Kidney capillary endothelial cell (primary cell): ENCODE data around the gene TACC2.
"Not testable (repeated sequence)": the region's sequence is repeated elsewhere in the genome, so short reads cannot be mapped to it uniquely, and the experiment has no call there.

Experiments used
- DNase-seq: peaks from one replicate; pipeline ENCODE4 v3.0.0-alpha.2; 2018; ENCODE audit warnings: low spot score

TACC2 gene

DNA sequence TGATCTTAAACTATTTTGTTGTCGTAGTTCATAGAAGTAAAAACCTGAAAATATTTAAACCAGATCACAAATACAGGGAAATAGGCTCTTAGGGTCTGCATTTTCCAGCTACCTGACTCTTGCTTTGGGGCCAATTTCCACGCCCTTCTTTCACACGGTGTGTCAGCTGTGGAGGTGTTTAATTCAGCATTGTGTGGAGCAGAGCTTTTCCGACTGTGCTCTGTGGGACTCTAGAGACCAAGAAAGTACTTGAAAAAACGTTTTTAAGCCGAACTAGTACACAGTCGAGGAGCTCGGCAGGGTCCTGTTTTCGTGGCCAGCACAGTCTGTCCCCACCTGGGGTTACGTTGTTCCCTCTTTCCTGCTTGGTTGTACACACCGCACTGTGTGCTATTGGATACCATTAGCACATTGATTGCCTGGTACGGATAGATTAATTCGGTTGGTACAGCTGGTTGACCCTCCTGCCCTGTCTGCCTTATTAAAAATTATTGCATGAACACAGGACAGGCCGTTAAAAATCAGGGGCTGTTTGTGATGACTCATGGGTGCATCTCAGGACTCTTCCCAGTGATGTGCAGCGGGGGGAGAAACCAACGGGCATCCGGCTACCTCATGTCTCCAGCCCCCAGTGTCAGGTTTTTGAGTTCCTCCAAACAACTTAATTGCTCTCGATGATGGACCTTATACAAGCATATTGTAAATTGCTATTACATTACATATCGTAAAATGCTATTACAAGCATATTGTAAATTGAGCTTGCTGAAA is 201.4 kb downstream of the TACC2 start:
- DNase-seq, result no peak

DNA sequence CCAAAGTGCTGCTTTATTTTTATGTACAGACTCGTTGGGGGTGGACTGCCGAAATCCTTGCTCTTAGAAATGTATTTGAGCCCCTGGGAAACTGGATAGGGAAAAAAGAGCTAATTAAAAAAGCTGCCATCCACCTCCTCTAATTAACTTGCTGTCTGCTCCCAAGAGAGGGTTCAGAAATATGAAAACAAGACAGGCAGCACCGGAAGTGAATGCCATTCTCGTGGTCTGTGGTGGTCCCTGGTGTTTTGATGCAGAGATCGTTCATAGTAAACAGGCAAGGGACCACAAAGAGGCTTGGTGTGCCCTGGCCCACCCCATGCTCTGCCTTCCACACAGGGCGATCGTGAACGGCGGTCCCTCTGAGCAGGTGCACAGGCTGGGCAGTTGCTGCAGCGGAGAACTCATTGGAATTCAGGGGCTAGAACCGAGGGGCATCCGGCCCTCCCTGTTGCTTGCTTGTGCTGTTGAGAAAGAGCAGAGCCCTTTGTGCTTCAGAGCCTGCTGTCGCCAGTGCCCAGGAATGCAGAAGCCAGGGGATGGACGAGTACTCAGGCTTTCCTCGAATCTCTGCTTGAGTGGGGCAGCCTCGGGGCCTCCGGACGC is 203.1 kb downstream of the TACC2 start:
- no peak for DNase-seq

DNA sequence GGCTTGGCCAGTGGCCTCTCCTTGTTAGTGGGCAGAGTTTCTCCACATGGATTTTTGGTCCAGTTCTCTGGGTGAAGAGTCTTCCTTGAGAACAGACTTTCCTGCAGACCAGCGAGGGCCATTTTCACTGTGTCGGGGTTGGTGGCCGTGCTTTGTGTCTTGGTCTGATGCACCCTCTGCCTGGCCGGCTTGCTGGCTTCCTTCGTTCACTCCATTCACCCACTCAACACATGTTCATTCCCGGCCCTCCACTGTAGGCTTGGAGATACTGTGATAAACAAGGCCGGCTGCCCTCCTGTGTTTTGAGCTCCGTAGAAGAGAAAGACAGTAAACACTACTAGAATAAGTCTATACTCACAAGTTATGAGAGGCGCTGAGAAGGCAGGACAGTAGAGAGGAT is 205.3 kb downstream of the TACC2 start:
- no peak for DNase-seq

DNA sequence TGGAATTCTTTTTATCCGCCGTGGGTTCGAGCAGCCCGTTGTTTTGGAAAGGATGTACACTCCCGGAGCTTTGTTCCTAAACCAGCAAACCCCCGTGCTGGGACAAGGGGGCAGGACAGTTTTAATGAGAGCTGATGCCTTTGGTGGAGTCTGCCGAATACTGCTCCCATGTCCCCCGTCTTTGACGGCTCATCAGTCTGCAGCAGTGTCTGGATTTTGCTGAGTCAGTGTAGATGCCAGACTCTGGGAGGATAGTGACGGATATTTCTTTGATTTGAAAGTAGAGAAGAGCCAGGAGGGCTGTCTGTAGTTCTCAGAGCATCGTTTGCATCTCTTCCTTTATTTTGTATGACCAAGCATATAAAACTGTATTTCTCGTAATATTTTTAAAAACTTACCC is 207.3 kb downstream of the TACC2 start:
- DNase-seq, result no peak

DNA sequence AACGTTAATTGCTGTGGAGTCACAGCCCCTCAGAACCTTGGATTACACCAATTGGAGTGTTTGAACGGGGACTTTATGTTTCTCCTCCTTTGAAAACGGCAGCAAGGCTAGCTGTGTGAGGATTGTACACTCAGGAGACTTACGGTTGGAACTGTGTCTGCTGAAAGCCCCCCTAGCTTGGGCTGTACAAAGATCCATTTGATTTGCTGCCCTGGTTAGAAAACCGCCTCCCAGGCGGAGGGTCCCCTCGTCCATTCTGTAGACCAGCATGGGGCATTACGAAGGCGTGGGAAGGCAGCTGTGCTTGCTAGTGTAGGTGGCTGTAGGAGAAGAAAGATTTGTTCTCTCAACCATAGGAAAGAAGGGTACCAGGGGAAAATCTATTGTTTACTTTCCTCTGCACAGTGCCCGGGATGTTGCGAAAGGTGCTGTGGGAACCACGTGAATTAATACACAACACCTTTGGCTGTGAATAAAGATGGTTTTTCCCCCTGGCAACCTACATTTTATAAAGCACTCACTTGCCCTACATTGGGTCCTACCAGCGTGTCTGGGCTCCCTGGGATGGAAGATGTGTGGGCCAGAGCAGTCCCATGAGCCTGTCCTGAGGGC is 208.8 kb downstream of the TACC2 start:
- no peak for DNase-seq

DNA sequence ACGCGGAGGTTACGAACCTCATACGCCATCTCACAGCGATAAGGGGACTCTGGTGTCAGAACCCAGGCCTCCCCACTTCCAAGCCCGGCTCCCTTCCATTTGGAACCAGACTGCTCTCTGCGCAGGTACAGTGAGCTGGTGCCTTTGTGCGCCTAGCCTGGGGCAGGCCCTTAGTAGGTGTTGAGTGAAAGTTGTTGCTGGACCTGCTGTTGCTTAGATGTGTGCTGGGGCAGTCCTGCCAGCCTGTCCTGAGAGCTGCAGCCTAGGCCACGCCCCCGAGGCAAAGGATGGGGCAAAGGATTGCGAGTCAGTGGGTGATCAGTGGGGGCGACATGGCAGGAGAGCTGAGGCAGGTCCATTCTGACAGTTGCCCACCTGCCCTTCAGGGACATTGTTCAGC is 209.7 kb downstream of the TACC2 start:
- no peak for DNase-seq

DNA sequence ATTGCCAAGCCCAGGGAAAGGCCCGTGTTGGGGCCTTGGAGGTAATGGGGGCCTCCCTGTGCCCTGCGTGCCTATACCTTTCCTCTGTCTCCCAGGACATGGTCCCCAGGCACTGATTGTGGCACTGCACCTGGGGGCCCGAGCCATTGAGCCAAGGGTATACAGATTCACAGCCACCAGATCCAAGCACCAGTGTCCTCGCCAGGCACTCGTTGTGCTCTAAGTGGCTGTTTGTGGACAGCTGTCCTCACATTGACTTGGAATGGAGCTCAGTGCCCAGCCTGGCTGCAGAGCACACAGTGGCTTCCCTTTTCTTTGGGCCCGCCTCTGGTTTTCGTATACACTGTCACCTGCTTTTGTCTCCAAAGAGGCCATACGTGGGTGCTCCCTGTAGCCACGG is 210.1 kb downstream of the TACC2 start:
- no peak for DNase-seq

DNA sequence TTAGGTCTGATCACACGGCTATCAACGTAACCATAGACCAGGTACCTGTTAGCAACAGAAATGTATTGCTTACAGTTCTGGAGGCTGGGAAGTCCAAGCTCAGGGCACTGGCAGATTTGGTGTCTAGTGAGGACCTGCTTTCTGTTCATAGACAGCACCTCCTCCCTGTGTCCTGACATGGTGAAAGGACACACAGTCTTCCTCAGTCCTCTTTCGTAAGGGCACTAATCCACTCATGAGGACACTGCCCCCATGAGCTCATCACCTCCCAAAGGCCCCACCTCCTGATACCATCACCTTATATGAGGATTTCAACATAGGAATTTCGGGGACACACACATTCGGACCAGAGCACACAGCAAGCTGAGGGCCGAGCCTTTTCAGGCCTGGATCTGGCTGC is 210.7 kb downstream of the TACC2 start:
- no peak for DNase-seq

DNA sequence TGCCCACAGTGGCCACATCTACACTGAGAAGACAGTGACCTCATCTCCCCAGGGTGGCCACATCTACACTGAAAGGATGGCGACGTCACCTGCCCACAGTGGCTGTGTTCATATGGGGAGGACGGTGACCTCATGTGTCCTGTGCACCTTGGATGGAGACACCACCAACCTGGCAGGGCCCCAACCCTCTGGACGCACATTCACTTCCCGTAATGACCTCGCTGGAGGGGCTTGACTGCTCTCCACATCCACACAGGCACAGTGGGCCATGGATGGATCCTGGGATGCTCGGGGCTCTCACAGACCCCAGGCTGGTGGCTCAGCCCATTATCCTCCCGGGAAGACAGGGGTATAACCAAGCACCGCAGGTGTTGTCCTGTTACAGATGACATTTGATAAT is 212.4 kb downstream of the TACC2 start:
- no peak for DNase-seq

DNA sequence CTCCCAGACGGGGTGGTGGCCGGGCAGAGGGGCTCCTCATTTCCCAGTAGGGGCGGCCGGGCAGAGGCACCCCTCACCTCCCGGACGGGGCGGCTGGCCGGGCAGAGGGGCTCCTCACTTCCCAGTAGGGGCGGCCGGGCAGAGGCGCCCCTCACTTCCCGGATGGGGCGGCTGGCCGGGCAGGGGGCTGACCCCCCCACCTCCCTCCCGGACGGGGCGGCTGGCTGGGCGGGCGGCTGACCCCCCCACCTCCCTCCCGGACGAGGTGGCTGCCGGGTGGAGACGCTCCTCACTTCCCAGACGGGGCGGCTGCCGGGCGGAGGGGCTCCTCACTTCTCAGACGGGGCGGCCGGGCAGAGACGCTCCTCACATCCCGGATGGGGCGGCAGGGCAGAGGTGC is 214.2 kb downstream of the TACC2 start:
- DNase-seq, result not testable (repeated sequence)

DNA sequence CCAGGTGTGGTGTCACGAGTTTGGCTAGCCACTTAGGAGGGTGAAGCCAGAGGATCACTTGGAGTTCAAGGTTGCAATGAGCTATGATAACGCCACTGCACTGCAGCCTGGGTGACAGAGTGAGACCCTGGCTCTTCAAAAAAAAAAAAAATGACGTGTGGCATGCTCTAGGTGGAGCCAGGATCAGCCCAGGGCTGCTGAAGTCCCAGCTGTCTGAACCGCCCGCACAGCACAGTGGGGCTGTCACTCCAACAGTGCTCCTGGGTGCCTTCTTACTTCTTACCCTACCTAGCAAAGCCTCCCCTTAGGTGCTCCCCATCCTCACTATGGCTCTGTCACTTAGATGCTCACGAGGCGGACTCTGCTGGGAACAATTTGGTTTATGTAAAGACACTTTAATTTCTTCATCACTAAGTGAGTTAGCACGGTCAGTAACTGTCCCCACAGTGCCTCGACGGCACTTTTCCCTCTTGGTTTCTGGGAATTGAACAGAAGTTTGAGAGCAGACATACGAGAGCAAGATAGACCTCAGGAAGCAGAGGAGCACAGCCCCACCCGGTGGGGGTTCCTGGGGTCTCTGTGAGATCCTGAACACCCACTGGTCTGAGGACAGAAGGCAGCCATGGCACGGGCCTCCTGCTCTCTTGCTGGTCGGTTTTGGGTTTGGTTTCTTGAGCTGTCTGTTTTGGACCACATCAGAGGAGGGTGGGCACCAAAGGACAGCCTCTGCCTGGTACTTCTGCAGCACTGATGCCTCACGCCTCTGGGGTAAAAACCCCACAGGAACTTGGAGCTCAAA is 215.9 kb downstream of the TACC2 start:
- no peak for DNase-seq

DNA sequence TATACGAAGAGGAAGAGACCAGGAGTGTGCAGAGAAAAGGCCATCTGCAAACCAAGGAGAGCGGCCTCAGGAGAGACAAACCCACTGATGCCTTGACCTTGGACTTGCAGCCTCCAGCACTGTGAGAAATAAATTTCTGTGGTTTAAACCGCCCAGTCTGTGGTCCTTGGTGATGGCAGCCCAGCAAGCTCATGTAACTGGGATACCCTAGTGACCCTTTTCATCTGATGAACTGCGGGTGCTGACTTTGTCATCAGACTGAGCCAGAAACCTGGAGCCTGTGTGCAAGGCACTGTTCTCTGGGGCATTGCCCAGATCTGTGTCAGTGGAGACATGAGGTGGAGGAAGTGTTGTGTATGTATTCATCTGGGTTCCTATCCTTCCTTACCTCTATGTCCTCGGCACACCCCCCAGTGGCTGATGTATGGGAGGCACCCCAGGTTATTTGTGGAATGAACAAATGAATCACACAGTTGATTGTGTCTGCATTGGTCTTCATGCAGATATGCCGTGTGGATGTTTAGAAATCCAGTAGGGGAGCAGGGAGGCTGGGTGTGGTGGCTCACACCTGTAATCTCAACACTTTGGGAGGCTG is 217.6 kb downstream of the TACC2 start:
- DNase-seq, result no peak

DNA sequence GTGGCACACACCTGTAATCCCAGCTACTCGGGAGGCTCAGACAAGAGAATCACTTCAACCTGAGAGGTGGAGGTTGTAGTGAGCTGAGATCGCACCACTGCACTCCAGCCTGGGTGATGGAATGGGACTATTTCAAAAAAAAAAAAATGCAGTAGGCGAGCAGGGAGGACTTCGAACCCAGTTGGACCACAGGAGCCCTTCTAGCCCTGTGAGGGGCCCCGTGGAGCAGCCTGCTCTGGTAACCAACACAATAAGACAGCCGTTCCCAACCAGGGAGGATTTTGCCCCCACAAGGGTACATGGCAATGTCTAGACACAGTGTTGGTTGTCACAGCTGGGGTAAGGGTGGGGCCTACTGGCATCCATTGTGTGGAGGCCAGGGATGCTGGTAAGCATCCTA is 218.2 kb downstream of the TACC2 start:
- DNase-seq, result no peak

DNA sequence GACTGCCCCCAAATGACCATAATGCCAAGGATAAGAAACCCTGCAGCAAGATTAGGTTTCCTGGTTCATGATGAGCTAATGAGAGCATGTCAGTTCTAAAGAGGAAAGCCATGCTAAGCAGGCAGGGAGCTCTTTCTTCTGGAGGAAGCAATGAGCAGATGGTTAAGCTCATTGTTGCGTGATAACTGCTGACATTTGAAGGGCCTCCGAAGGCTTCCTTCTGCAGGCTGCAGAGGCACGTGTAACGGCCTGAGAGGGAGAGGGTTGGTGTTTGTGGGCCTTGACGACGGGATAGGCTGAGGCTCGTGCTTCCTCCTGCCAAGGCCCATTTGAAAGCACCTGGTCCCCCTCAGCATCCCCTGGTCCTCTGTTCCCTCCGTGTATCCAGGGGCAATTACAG is 218.6 kb downstream of the TACC2 start:
- peak; percentile 10 for DNase-seq

DNA sequence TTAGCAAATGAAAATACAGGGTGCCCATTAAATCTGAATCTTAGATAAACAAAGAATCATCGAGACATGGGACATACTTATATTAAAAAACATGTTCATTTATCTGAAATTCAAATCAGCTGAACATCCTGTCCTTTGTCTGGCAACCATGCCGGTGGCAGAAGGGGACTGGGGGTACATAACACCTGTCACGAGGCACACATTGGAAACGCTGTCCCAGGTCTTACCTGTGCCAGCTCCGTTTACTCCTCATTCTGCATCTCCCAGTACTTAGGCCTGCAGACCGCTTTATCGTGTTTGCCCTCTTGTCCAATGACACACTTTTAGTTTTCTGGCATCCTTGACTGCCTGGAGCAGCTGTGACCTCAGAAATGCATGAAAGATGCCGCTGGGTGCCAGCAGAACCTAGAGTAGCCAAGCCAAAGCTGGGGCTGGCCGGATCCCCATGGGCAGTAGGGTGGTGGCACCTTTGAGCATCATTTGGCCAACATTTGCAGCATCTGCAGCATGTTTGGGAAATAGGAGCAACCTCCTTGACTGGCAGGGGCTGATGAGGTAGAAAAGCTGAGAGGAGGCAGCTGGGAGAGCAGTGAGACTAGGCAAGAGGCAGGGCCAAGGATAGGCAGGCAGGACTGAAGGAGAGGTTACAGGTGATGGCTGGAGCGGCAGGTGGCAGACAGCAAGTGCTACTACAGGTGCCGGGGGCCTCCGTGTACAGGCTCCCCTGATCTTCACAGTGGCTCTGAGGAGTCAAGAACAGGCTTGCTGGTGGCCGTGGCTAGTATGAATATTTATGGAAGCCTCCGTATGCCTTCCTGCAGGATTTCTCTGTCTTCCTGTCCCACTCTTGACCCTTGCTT is 219.8 kb downstream of the TACC2 start:
- no peak for DNase-seq

DNA sequence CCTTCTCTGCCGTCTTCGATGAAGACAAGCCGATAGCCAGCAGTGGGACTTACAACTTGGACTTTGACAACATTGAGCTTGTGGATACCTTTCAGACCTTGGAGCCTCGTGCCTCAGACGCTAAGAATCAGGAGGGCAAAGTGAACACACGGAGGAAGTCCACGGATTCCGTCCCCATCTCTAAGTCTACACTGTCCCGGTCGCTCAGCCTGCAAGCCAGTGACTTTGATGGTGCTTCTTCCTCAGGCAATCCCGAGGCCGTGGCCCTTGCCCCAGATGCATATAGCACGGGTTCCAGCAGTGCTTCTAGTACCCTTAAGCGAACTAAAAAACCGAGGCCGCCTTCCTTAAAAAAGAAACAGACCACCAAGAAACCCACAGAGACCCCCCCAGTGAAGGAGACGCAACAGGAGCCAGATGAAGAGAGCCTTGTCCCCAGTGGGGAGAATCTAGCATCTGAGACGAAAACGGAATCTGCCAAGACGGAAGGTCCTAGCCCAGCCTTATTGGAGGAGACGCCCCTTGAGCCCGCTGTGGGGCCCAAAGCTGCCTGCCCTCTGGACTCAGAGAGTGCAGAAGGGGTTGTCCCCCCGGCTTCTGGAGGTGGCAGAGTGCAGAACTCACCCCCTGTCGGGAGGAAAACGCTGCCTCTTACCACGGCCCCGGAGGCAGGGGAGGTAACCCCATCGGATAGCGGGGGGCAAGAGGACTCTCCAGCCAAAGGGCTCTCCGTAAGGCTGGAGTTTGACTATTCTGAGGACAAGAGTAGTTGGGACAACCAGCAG is 221.7 kb downstream of the TACC2 start:
- DNase-seq, result no peak

DNA sequence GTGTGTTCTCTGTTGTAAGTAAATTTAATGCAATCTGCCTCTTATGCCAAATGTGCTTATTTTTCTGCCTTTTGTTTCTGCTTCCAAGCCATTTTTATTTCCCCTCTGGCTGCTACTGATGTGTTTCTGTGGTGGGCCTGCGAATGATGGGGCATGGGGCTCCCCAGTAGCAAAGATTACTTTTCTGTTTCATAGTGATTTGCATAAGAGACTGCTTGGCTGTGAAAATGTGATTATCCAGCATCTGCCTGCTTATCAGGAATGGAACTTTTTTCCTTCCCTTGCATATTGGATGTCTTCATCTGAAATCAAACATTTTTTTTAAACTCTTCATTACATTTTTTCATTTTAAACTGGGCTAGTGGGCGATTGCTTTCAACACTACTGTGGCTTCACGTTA is 224.4 kb downstream of the TACC2 start:
- no peak for DNase-seq

DNA sequence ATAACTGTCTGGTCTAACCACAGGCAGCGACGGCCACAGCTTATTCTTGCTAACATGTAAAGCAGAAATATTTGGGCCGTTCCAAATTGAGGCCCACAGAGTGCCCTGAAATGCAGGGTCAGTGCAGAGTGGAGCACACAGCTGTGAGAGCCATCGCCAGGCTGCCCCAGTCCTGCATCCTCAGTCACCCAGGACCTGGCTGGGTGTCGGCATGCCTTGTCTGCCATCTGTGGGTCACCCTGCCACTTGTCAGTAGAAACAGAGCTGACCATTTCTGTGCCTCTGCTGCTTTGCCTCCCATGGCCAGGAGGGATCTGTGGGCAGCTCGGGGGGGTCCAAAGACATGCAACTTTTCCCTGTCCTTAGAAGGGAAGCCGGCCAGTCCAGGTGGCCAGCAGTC is 224.8 kb downstream of the TACC2 start:
- no peak for DNase-seq

DNA sequence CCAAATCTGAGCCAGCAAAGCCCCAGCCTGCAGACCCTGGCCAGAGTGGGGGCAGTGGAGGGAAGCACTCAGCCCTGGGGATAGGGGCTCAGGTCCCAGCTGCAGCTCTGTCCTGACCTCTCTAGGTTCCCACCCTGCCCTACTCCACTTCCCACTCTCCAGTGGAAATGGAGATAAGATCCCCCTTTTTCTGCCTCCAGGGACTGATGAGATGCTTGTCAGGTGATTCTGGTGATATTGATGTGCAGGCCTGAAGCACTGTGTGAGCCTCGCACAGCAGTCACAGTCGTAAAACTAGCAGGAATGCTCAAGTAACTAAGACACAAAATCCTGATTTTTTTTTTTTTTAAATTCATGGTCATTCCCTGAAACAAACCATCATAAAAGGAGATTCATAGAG is 227.1 kb downstream of the TACC2 start:
- no peak for DNase-seq

DNA sequence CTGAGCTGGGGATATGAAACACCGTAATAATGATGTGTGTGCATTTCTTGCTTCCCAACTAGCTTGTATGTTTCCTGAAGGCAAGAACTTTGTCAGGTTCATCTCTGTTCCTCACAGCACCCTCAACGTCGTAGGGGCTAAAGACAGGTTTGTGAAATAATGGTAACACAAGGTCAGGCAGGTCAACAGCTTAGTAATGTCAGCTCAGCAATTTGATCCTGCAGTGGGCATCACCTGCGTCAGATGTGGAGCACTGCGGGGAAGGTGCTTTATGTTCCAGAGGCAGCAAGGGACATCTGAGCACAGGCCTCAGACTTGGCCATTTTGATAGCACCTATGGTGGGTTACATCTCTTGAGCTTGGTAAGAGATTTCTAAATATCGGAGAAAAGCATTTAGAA is 230.4 kb downstream of the TACC2 start:
- DNase-seq, result no peak

DNA sequence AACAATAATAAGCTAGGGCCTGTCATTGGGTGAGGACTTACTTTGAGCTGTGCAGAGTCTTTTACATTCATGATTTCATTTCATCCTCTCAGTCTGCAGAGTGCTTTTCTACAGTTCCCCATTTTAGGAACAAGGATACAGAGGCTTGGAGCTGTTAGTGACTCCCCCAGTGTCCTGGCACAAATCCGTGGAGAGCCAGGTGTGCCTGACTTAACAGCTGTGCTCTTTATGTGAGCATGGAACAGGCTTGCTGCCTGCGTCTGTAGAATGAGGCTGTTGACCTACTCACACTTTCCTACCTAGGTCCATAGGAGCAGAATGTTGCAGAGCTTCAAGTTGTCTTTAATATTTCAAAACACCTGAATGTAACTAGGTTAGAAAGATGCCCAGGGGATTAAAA is 231.8 kb downstream of the TACC2 start:
- no peak for DNase-seq
